HG03432 (cell line): ENCODE results near the gene ALX1.
"Not testable (repeated sequence)": the region's sequence is repeated elsewhere in the genome, so short reads cannot be mapped to it uniquely, and the experiment has no call there.

ENCODE experiments used
- ATAC-seq: cut with Tn5 transposase; IDR thresholded peaks from one replicate; pipeline ENCODE4 v1.9.1; 2021; ENCODE audit warnings: mild to moderate bottlenecking, moderate library complexity; ENCODE audit not compliant: unreplicated experiment

The ALX1 gene

GRCh38 chr12:85299053-85299452 is 19.0 kb downstream of the ALX1 start:
- ATAC-seq, result no peak

DNA sequence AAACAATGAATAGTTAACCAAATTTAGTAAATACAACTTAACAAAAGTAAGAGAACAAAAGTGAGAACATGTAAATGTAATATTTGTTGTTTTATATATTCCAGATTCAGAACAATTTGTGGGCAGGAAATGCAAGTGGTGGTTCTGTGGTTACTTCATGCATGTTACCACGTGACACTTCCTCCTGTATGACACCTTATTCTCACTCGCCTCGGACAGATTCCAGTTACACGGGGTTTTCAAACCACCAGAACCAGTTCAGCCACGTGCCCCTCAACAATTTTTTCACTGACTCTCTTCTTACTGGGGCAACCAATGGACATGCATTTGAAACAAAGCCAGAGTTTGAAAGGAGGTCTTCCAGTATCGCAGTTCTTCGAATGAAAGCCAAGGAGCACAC is 21.0 kb downstream of the ALX1 start:
- ATAC-seq, result peak; percentile 75

- ATAC-seq, result no peak
These were observed 28.4 kb downstream of the ALX1 start for GRCh38 chr12:85308374-85308773.

DNA sequence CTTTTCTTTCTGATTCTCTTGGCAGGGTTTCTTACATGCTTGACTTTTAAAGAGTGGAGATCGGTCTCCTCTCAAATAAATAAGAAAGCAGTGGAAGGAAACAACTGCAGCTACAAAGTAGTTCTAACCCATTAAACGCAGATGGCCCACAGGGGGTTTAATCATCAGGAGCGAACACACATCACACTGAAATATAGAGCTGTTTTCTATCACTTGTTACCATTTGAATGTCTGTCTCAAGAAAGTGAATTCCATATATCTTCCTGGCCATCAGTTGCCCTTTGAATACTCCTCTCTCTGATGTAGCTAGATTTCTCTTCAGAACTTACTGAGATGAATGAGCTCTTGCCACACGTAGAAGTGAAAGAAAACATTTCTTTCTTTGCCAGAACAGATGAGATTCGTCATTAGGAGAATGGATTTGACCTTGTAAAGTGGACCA is 29.1 kb downstream of the ALX1 start:
- no peak for ATAC-seq

DNA sequence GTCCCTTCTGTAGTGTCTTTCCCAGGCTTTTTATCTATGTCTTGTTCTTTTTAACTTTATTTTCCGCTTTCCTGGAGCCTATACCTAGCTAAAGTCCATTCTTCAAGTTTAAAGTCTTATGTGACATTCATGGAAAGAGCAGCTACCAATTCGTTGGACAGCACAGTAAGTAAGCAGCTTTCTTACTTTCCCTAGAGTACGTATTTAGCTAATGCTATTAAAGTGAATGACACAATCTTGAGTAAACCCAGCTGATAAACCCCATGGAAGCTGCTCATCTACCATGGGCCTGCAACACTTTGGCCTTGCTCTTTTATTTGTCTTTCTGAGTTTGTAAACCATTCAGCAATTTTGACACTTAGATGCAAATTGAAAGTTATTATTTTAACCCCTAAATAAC is 30.0 kb downstream of the ALX1 start:
- no peak for ATAC-seq

DNA sequence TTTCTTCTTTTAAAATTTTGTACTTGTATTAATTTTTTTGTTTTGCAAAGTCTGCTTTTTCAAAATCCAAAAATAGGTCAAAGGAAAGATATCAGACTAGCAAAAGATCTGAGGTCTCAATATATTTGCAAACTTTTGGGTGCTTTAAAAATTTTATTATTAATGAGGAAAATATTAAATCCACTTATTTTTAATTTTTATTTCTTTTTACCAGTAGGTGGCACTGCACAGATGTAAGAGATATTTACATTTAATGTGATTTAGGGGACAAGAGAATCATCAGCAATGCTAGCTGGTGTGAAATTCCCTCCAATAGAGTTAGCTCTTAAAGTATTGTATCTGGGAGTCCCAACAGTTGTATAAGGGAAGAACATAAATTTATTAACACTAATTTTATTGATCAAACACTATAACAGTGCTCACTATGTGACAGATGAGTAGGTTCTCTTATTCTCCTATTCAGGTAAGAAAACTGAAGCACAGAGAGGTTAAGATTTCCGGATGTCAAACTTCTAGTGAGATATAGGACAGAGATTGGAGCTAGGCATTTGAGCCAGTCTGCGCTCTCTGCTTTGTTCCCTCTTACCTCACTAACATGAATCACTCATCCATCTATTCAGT is 30.5 kb downstream of the ALX1 start:
- ATAC-seq, result no peak

DNA sequence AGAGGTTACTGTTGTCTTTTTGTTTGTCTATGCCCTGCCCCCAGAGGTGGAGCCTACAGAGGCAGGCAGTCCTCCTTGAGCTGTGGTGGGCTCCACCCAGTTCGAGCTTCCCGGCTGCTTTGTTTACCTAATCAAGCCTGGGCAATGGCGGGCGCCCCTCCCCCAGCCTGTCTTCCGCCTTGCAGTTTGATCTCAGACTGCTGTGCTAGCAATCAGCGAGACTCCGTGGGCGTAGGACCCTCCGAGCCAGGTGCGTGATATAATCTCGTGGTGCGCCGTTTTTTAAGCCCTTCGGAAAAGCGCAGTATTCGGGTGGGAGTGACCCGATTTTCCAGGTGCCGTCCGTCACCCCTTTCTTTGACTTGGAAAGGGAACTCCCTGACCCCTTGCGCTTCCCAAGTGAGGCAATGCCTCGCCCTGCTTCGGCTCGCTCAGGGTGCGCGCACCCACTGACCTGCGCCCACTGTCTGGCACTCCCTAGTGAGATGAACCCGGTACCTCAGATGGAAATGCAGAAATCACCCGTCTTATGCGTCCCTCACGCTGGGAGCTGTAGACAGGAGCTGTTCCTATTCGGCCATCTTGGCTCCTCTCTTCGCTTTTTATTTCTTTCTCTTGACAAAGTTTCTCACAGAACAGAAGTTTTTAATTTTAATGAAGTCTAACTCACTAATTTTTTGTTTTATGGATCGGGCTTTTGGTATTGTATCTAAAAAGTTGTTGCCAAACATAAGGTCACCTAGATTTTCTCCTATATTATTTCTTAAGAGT is 38.0 kb downstream of the ALX1 start:
- ATAC-seq, result not testable (repeated sequence)

- ATAC-seq, result no peak
These were observed 42.7 kb downstream of the ALX1 start for GRCh38 chr12:85322715-85323114.

- ATAC-seq, result no peak
These were observed 45.4 kb downstream of the ALX1 start for GRCh38 chr12:85325442-85325841.

- no peak for ATAC-seq
These were observed 49.9 kb downstream of the ALX1 start for GRCh38 chr12:85329913-85330312.

DNA sequence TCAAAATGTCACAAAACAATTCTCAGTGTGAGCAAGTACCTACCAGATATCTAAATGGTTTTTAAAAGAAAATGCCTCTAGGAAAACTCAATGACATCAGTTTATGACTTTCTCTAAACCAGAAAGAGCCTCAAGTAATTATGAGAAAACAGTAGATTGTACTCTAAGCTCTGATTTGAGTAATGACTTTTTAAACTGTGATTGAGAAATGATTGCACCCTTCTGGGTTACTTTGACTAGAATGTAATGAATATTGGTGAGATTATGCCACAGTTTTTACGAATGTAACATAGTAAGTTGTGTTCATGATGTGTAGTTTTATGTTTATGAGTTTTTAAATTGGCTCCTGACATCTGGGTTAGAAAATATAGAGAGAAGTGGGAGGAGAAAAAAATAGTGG is 68.8 kb downstream of the ALX1 start:
- no peak for ATAC-seq

- no peak for ATAC-seq
These were observed 70.3 kb downstream of the ALX1 start for GRCh38 chr12:85350356-85350755.
